K562 (cell line): ENCODE measurements around the gene SGCG. TPM values are rescaled to one million over a fixed set of nuclear protein-coding genes. Genes with fewer than 3 reads are reported as not detected.

ENCODE experiments used
- MYBL2 ChIP-seq, 2 experiments: fragments of 450-650 bp in 1 of 2; sonication (generic) in 1 of 2; formaldehyde crosslinking in 1 of 2; IDR thresholded peaks; 2 replicates each; pipeline versions ENCODE4 v1.6.1 to v1.8.1; 2017 to 2022; ENCODE audit warnings: borderline replicate concordance in 1 of 2, inconsistent platforms in 1 of 2, low read depth in 1 of 2, mild to moderate bottlenecking in 1 of 2, missing genetic modification reagents in 1 of 2, moderate library complexity in 1 of 2
- ZBTB49 ChIP-seq: sonication (generic); formaldehyde crosslinking; IDR thresholded peaks from 2 replicates; pipeline ENCODE4 v1.8.0; 2022; ENCODE audit warnings: missing genetic modification reagents, mild to moderate bottlenecking, borderline replicate concordance
- ZBTB9 ChIP-seq: fragments of 450-650 bp; formaldehyde crosslinking; IDR thresholded peaks from 2 replicates; pipeline ENCODE4 v1.4.0; 2020; ENCODE audit warnings: mild to moderate bottlenecking, moderate library complexity
- ZNF143 ChIP-seq: sonication (generic); formaldehyde crosslinking; IDR thresholded peaks from 2 replicates; pipeline ENCODE4 v1.9.0; 2022; ENCODE audit warnings: mild to moderate bottlenecking, missing genetic modification reagents
- ZNF282 ChIP-seq: sonication (generic); formaldehyde crosslinking; IDR thresholded peaks from 2 replicates; pipeline ENCODE4 v1.8.1; 2023; ENCODE audit warnings: missing genetic modification reagents
- polyA plus RNA-seq, 8 experiments: library from polyadenylated mRNA; depleted of rRNA in 4 of 8; stranded (reverse) in 5 of 8; unstranded in 3 of 8; fragments of >200 nt; fragmentation: Nextera tagmentation in 2 of 8; fragmentation: Illumina TruSeq in 1 of 8; extraction: Ambion mirVana in 2 of 8; extraction: Trizol in 1 of 8; gene quantifications; 2 replicates each; pipeline versions ENCODE4 v1.2.1 to v1.2.3, GENCODE V29; 2011 to 2014; ENCODE audit warnings: inconsistent platforms in 1 of 8, missing spikeins in 1 of 8
- total RNA-seq, 7 experiments: library from RNA; depleted of rRNA in 6 of 7; stranded (reverse); fragments of >200 nt in 6 of 7; fragmentation: Illumina TruSeq in 2 of 7; extraction: Trizol in 2 of 7; gene quantifications; 2 replicates each; pipeline versions ENCODE4 v1.2.1 to v1.2.3, GENCODE V29; 2011 to 2021; ENCODE audit warnings: low replicate concordance in 1 of 7

The SGCG gene
- total and polyA plus RNA-seq, 9 of the 15 experiments (the other 6 are each of a cell fraction or from before 2014, with no cell fraction given), result 0.04 to 0.44 (median 0.34) TPM

- no peak for TF ChIP-seq ZBTB9 (CRISPR knock-in tag)
- TF ChIP-seq MYBL2 (IDR thresholded peaks at IDR 0.05; ENCODE audit: low read depth), result no peak
- no peak for TF ChIP-seq MYBL2 (CRISPR knock-in tag; IDR thresholded peaks at IDR 0.05; ENCODE audit: borderline replicate concordance)
- no peak for TF ChIP-seq ZNF282 (CRISPR knock-in tag)
- TF ChIP-seq ZBTB49 (CRISPR knock-in tag), result no peak
- TF ChIP-seq ZNF143 (CRISPR knock-in tag), result no peak
Measured at GRCh38 chr13:23320926-23321534, 140.3 kb downstream of the SGCG start (continued).
